Right atrium auricular region (tissue), 2 donors: ENCODE results near the gene PRKCA. TPM values are rescaled to one million over a fixed set of nuclear protein-coding genes. Genes with fewer than 3 reads are reported as not detected.

Source experiments
- DNase-seq: peaks from one replicate; pipeline ENCODE4 v3.0.0-alpha.2; 2019; ENCODE audit warnings: low spot score
- H3K27ac ChIP-seq, 2 donors: fragments of 200-600 bp; sonication (generic); 1 replicate in 1 of 2; 2 replicates in 1 of 2; pipeline ENCODE4 v1.5.1; 2016 to 2019
- H3K27me3 ChIP-seq, 2 donors: fragments of 200-600 bp; sonication (generic); one replicate each; pipeline versions ENCODE4 v1.5.1 to v1.6.0; 2017 to 2019
- H3K36me3 ChIP-seq: fragments of 200-600 bp; sonication (generic); one replicate; pipeline ENCODE4 v1.5.1; 2016
- H3K4me1 ChIP-seq, 2 donors: fragments of 200-600 bp; sonication (generic); one replicate each; pipeline versions ENCODE4 v1.5.1 to v1.6.0; 2017 to 2019
- H3K4me3 ChIP-seq, 2 donors: fragments of 200-600 bp; sonication (generic); 1 replicate in 1 of 2; 2 replicates in 1 of 2; pipeline ENCODE4 v1.5.1; 2017 to 2019; ENCODE audit warnings: mild to moderate bottlenecking in 1 of 2, moderate library complexity in 1 of 2
- H3K9me3 ChIP-seq, 2 donors: fragments of 200-600 bp; sonication (generic); one replicate each; pipeline ENCODE4 v1.5.1; 2019
- CTCF ChIP-seq, 2 donors: fragments of 200-600 bp; sonication (generic); IDR thresholded peaks; one replicate each; pipeline ENCODE4 v1.5.1; 2019; ENCODE audit warnings: antibody characterized with exemption in 2 of 2
- total RNA-seq, 2 donors: library from RNA; depleted of rRNA; stranded (reverse); fragments of >200 nt; gene quantifications; one replicate each; pipeline ENCODE4 v1.1.0, GENCODE V29; 2016

The PRKCA gene
- total RNA-seq, 2 donors from 2014 or later: 6.4 to 6.6 TPM

GRCh38 chr17:66786107-66786506 lies 483.7 kb downstream of the PRKCA start:
- no peak overlapping the region for H3K27ac ChIP-seq
- no peaks in the 10 kb centered on the region for H3K4me1 ChIP-seq
- no peaks in the 10 kb centered on the region for H3K9me3 ChIP-seq
- DNase-seq: no peak
- no peak for TF ChIP-seq CTCF (IDR thresholded peaks at IDR 0.05)
- no peaks in the 10 kb centered on the region for H3K36me3 ChIP-seq
- H3K4me3 ChIP-seq: no peak overlapping the region
- H3K27me3 ChIP-seq: no peaks in the 10 kb centered on the region

DNA sequence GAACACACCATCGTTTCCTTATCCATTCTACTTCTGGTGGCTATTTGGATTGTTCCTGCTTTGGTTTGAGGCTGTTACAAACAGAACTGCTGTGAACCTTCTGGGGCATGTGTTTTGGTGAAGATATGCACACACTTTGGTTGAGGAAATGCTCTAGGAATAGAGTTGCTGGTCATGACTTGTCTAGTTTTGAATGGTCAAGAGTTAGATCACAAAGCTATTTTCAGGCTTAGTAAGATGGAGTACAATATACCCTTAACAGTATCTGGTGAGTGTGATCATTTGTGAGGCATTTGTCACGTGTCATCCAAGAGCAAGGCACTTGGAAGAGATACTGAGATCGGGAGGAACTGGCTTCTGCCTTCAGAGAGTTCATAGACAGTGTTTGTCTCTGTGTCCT lies 485.5 kb downstream of the PRKCA start:
- H3K27me3 ChIP-seq: no peaks in the 10 kb centered on the region
- no peak for TF ChIP-seq CTCF (IDR thresholded peaks at IDR 0.05)
- no peak overlapping the region for H3K27ac ChIP-seq
- no peaks in the 10 kb centered on the region for H3K36me3 ChIP-seq
- no peak for DNase-seq
- no peaks in the 10 kb centered on the region for H3K4me1 ChIP-seq
- H3K9me3 ChIP-seq: no peaks in the 10 kb centered on the region
- no peak overlapping the region for H3K4me3 ChIP-seq

GRCh38 chr17:66789093-66789492 lies 486.7 kb downstream of the PRKCA start:
- no peak for DNase-seq
- Histone ChIP-seq H3K4me3 (no peak overlapping the region), H3K4me1 (no peaks in the 10 kb centered on the region), H3K9me3 (no peaks in the 10 kb centered on the region), H3K27ac (no peak overlapping the region), H3K36me3 (no peaks in the 10 kb centered on the region), H3K27me3 (no peaks in the 10 kb centered on the region)
- TF ChIP-seq CTCF (IDR thresholded peaks at IDR 0.05): no peak

DNA sequence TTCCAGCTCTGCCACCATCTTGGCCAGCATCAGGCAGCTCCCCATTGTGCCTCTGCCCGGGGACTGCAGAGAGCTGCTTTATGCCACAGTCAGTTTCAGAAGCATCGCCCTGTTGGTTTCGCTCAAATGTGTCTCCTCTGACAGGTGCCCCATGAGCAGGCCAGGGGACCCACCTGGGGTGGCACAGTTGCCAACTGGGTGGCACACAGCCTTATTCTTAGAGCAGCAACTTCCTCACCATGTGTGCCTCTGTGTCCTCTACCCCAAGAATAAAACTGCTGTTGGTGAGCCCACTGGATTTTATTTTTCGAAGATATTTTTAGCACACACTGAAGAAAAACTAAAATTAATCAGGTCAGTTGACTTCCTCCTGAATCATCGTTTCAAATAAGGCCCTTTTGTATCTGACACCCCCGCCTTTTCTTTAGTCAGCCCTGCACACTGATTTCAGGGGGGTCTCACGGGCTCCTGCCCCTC lies 487.6 kb downstream of the PRKCA start:
- Histone ChIP-seq H3K27ac (no peak overlapping the region), H3K4me1 (no peaks in the 10 kb centered on the region), H3K27me3 (no peaks in the 10 kb centered on the region), H3K9me3 (no peaks in the 10 kb centered on the region), H3K4me3 (no peak overlapping the region), H3K36me3 (no peaks in the 10 kb centered on the region)
- no peak for TF ChIP-seq CTCF (IDR thresholded peaks at IDR 0.05)
- DNase-seq: no peak

- no peak overlapping the region for H3K27ac ChIP-seq
- no peak for TF ChIP-seq CTCF (IDR thresholded peaks at IDR 0.05)
Observed at GRCh38 chr17:66790501-66791061, 488.2 kb downstream of the PRKCA start.

GRCh38 chr17:66791347-66791746 lies 488.9 kb downstream of the PRKCA start:
- Histone ChIP-seq H3K36me3 (no peaks in the 10 kb centered on the region), H3K27ac (no peak overlapping the region), H3K9me3 (no peaks in the 10 kb centered on the region), H3K27me3 (no peaks in the 10 kb centered on the region), H3K4me3 (no peak overlapping the region), H3K4me1 (no peaks in the 10 kb centered on the region)
- TF ChIP-seq CTCF (IDR thresholded peaks at IDR 0.05): no peak
- no peak for DNase-seq

More at GRCh38 chr17:66790501-66791061, 488.2 kb downstream of the PRKCA start:
- Histone ChIP-seq H3K4me3 (no peak overlapping the region), H3K4me1 (no peaks in the 10 kb centered on the region), H3K9me3 (no peaks in the 10 kb centered on the region), H3K36me3 (no peaks in the 10 kb centered on the region), H3K27me3 (no peaks in the 10 kb centered on the region)
- no peak for DNase-seq
